ENCODE measurements around the gene DDX47. TPM values are rescaled to one million over a fixed set of nuclear protein-coding genes. Genes with fewer than 3 reads are reported as not detected.

The DDX47 gene
- total RNA-seq, 1 experiment from 2014 or later: 64.8 TPM

- ATAC-seq (no peak), DNase-seq (ENCODE audit: low spot score) (no peak)
- no peaks in the 10 kb centered on the region for H3K27me3 Mint-ChIP-seq (ENCODE audit: low read depth)
- CTCF ChIA-PET: interaction anchor here (0.9 to 1.1 kb wide), 2 partner anchors 11 to 14 kb away, joined by 3 read pairs; partner anchors contain the start of gene DDX47
- POLR2A ChIA-PET: interaction anchor here (0.6 kb wide), 1 partner anchor 55 kb away, joined by 3 read pairs; no protein-coding TSS in a partner anchor
- no peak overlapping the region for H3K4me3 Mint-ChIP-seq
- H3K9me3 Mint-ChIP-seq: no peaks in the 10 kb centered on the region
- no peak overlapping the region for H3K27ac Mint-ChIP-seq
- H3K36me3 Mint-ChIP-seq: peaks cover 73% of the 10 kb centered on the region
- TF ChIP-seq ETV6 (CRISPR knock-in tag; IDR thresholded peaks at IDR 0.05): no peak
- TF ChIP-seq NR1H2 (CRISPR knock-in tag; IDR thresholded peaks at IDR 0.05): no peak
- TF ChIP-seq, protein P1, sequence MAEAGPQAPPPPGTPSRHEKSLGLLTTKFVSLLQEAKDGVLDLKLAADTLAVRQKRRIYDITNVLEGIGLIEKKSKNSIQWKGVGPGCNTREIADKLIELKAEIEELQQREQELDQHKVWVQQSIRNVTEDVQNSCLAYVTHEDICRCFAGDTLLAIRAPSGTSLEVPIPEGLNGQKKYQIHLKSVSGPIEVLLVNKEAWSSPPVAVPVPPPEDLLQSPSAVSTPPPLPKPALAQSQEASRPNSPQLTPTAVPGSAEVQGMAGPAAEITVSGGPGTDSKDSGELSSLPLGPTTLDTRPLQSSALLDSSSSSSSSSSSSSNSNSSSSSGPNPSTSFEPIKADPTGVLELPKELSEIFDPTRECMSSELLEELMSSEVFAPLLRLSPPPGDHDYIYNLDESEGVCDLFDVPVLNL (CRISPR knock-in tag; IDR thresholded peaks at IDR 0.05; ENCODE audit: borderline replicate concordance, low read depth): no peak
- TF ChIP-seq MXD4 (CRISPR knock-in tag; IDR thresholded peaks at IDR 0.05; ENCODE audit: borderline replicate concordance): no peak
- no peak for TF ChIP-seq SMAD3 (CRISPR knock-in tag; IDR thresholded peaks at IDR 0.05; ENCODE audit: borderline replicate concordance)
- TF ChIP-seq, protein P2, sequence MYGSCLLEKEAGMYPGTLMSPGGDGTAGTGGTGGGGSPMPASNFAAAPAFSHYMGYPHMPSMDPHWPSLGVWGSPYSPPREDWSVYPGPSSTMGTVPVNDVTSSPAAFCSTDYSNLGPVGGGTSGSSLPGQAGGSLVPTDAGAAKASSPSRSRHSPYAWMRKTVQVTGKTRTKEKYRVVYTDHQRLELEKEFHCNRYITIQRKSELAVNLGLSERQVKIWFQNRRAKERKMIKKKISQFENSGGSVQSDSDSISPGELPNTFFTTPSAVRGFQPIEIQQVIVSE (CRISPR knock-in tag; IDR thresholded peaks at IDR 0.05; ENCODE audit: borderline replicate concordance): no peak
- TF ChIP-seq, protein P3, sequence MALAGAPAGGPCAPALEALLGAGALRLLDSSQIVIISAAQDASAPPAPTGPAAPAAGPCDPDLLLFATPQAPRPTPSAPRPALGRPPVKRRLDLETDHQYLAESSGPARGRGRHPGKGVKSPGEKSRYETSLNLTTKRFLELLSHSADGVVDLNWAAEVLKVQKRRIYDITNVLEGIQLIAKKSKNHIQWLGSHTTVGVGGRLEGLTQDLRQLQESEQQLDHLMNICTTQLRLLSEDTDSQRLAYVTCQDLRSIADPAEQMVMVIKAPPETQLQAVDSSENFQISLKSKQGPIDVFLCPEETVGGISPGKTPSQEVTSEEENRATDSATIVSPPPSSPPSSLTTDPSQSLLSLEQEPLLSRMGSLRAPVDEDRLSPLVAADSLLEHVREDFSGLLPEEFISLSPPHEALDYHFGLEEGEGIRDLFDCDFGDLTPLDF (CRISPR knock-in tag; IDR thresholded peaks at IDR 0.05): no peak
- TF ChIP-seq NR3C1 (CRISPR knock-in tag; conservative IDR thresholded peaks at IDR 0.05; ENCODE audit: low read depth): no peak
- TF ChIP-seq PRRX2 (CRISPR knock-in tag; IDR thresholded peaks at IDR 0.05): no peak
- TF ChIP-seq, protein P4, sequence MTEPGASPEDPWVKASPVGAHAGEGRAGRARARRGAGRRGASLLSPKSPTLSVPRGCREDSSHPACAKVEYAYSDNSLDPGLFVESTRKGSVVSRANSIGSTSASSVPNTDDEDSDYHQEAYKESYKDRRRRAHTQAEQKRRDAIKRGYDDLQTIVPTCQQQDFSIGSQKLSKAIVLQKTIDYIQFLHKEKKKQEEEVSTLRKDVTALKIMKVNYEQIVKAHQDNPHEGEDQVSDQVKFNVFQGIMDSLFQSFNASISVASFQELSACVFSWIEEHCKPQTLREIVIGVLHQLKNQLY (CRISPR knock-in tag; IDR thresholded peaks at IDR 0.05): no peak
- no peak for TF ChIP-seq STAT6 (CRISPR knock-in tag; conservative IDR thresholded peaks at IDR 0.05; ENCODE audit: low read depth)
- no peak for TF ChIP-seq FOXJ3 (CRISPR knock-in tag; IDR thresholded peaks at IDR 0.05; ENCODE audit: borderline replicate concordance)
- no peak for TF ChIP-seq ZNF317 (CRISPR knock-in tag; IDR thresholded peaks at IDR 0.05; ENCODE audit: borderline replicate concordance, low read depth)
- TF ChIP-seq KAT7 (CRISPR knock-in tag; IDR thresholded peaks at IDR 0.05; ENCODE audit: borderline replicate concordance): no peak
- TF ChIP-seq EMX1 (CRISPR knock-in tag; IDR thresholded peaks at IDR 0.05): no peak
- TF ChIP-seq GABPB1 (CRISPR knock-in tag; IDR thresholded peaks at IDR 0.05): no peak
- TF ChIP-seq, protein P5, sequence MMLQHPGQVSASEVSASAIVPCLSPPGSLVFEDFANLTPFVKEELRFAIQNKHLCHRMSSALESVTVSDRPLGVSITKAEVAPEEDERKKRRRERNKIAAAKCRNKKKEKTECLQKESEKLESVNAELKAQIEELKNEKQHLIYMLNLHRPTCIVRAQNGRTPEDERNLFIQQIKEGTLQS (CRISPR knock-in tag; conservative IDR thresholded peaks at IDR 0.05): no peak
- no peaks in the 10 kb centered on the region for H3K4me1 Mint-ChIP-seq
Observed at GRCh38 chr12:12823300-12823699, 10.2 kb downstream of the DDX47 start.

DNA sequence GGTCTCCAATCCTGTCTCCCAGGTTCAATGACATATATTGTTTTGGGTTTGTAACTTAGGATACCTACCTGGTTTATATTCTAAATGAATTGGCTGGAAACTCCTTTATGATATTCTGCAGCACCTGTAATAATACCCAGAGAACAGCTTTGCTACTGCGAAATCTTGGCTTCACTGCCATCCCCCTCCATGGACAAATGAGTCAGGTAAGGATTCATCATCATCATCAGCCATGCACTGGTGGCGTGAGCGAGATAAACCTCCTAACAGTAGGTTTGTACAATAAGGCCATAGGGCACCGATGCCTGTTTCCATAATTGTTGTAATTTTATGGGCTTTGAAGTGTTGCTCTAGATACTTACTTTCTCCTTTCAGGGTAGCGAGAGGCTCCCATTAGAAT, 10.7 kb downstream of the DDX47 start:
- DNase-seq (ENCODE audit: low spot score) (no peak), ATAC-seq (no peak)
- H3K36me3 Mint-ChIP-seq: peaks cover 75% of the 10 kb centered on the region
- POLR2A ChIA-PET: no interaction called here
- CTCF ChIA-PET: interaction anchor here (0.9 kb wide), 1 partner anchor 13 kb away, joined by 3 read pairs; no protein-coding TSS in a partner anchor
- H3K4me1 Mint-ChIP-seq: no peaks in the 10 kb centered on the region
- H3K27ac Mint-ChIP-seq: no peak overlapping the region
- H3K27me3 Mint-ChIP-seq (ENCODE audit: low read depth): no peaks in the 10 kb centered on the region
- no peak overlapping the region for H3K4me3 Mint-ChIP-seq
- no peaks in the 10 kb centered on the region for H3K9me3 Mint-ChIP-seq
- TF ChIP-seq, protein P3 (CRISPR knock-in tag; IDR thresholded peaks at IDR 0.05): no peak
- TF ChIP-seq SMAD4 (CRISPR knock-in tag; IDR thresholded peaks at IDR 0.05): no peak
- TF ChIP-seq, protein P5 (CRISPR knock-in tag; conservative IDR thresholded peaks at IDR 0.05): no peak
- no peak for TF ChIP-seq MYBL2 (CRISPR knock-in tag; IDR thresholded peaks at IDR 0.05)

Data from WTC11 (cell line).